H9 (cell line): ENCODE results near the gene HRNR. TPM values are rescaled to one million over a fixed set of nuclear protein-coding genes. Genes with fewer than 3 reads are reported as not detected.

Experiments
- DNase-seq: peaks from one replicate; pipeline ENCODE4 v3.0.0-alpha.2; 2017
- H2AFZ ChIP-seq: one replicate; pipeline ENCODE4 v1.6.1; 2013; ENCODE audit warnings: mild to moderate bottlenecking, low read length, control low read depth, moderate library complexity
- H2AK5ac ChIP-seq: 2 replicates; pipeline ENCODE4 v1.6.1; 2013; ENCODE audit warnings: low read length, control low read depth, mixed read lengths; ENCODE audit not compliant: insufficient read length
- H2BK120ac ChIP-seq: one replicate; pipeline ENCODE4 v1.6.1; 2013; ENCODE audit warnings: low read depth, mild to moderate bottlenecking, low read length, control low read depth, inconsistent platforms; ENCODE audit not compliant: poor library complexity, severe bottlenecking
- H2BK12ac ChIP-seq: 2 replicates; pipeline ENCODE4 v1.6.1; 2013; ENCODE audit warnings: low read length, control low read depth, mixed read lengths, low read depth; ENCODE audit not compliant: insufficient read length
- H2BK15ac ChIP-seq: 2 replicates; pipeline ENCODE4 v1.6.1; 2013; ENCODE audit warnings: low read depth, low read length, control low read depth
- H2BK20ac ChIP-seq: one replicate; pipeline ENCODE4 v1.6.1; 2013; ENCODE audit warnings: low read depth, mild to moderate bottlenecking, low read length, control low read depth, inconsistent platforms; ENCODE audit not compliant: poor library complexity, severe bottlenecking
- H2BK5ac ChIP-seq: 2 replicates; pipeline ENCODE4 v1.6.1; 2013; ENCODE audit warnings: low read length, control low read depth, mixed read lengths; ENCODE audit not compliant: insufficient read length
- H3K14ac ChIP-seq: 2 replicates; pipeline ENCODE4 v1.6.1; 2013; ENCODE audit warnings: low read length, control low read depth; ENCODE audit not compliant: insufficient read depth
- H3K18ac ChIP-seq: 2 replicates; pipeline ENCODE4 v1.6.1; 2013; ENCODE audit warnings: low read depth, mild to moderate bottlenecking, mixed read lengths, low read length, control low read depth; ENCODE audit not compliant: insufficient read length
- H3K23ac ChIP-seq: 2 replicates; pipeline ENCODE4 v1.6.1; 2013; ENCODE audit warnings: low read length, control low read depth, mixed read lengths, low read depth; ENCODE audit not compliant: insufficient read length
- H3K23me2 ChIP-seq: 2 replicates; pipeline ENCODE4 v1.6.1; 2013; ENCODE audit warnings: low read depth, mild to moderate bottlenecking, mixed read lengths, low read length, control low read depth; ENCODE audit not compliant: insufficient read length, poor library complexity, severe bottlenecking
- H3K27ac ChIP-seq: 2 replicates; pipeline ENCODE4 v1.5.1; 2013; ENCODE audit warnings: low read length, control low read depth, mixed read lengths, low read depth; ENCODE audit not compliant: insufficient read length
- H3K27me3 ChIP-seq: 2 replicates; pipeline ENCODE4 v1.6.1; 2013; ENCODE audit warnings: low read length, control low read depth, inconsistent platforms; ENCODE audit not compliant: insufficient read depth
- H3K4ac ChIP-seq: 2 replicates; pipeline ENCODE4 v1.6.1; 2013; ENCODE audit warnings: low read depth, mild to moderate bottlenecking, control low read depth, inconsistent platforms, low read length, moderate library complexity
- H3K4me1 ChIP-seq: 2 replicates; pipeline ENCODE4 v1.6.1; 2013; ENCODE audit warnings: low read length, control low read depth, inconsistent platforms; ENCODE audit not compliant: insufficient read depth
- H3K4me2 ChIP-seq: 2 replicates; pipeline ENCODE4 v1.6.1; 2013; ENCODE audit warnings: low read length, control low read depth, mixed read lengths; ENCODE audit not compliant: insufficient read length, insufficient read depth
- H3K56ac ChIP-seq: 2 replicates; pipeline ENCODE4 v1.6.1; 2013; ENCODE audit warnings: low read depth, mild to moderate bottlenecking, mixed read lengths, low read length, control low read depth; ENCODE audit not compliant: insufficient read length
- H3K79me1 ChIP-seq: 2 replicates; pipeline ENCODE4 v1.6.1; 2013; ENCODE audit warnings: low read depth, mild to moderate bottlenecking, moderate library complexity, low read length, control low read depth, inconsistent platforms; ENCODE audit not compliant: insufficient read depth, poor library complexity, severe bottlenecking
- H3K79me2 ChIP-seq: 2 replicates; pipeline ENCODE4 v1.6.1; 2013; ENCODE audit warnings: low read length, control low read depth, inconsistent platforms; ENCODE audit not compliant: insufficient read depth
- H3K9ac ChIP-seq: 2 replicates; pipeline ENCODE4 v1.6.1; 2013; ENCODE audit warnings: low read length, control low read depth, mixed read lengths; ENCODE audit not compliant: insufficient read length; ENCODE audit errors: extremely low read depth
- H3K9me3 ChIP-seq: one replicate; pipeline ENCODE4 v1.6.1; 2013; ENCODE audit warnings: low read depth, low read length, inconsistent platforms; ENCODE audit not compliant: control insufficient read depth
- H3T11ph ChIP-seq: one replicate; pipeline ENCODE4 v1.6.1; 2013; ENCODE audit warnings: mild to moderate bottlenecking, low read length, control low read depth, inconsistent platforms
- H4K20me1 ChIP-seq: one replicate; pipeline ENCODE4 v1.6.1; 2013; ENCODE audit not compliant: control insufficient read depth, insufficient read length, insufficient read depth
- H4K5ac ChIP-seq: 2 replicates; pipeline ENCODE4 v1.6.1; 2013; ENCODE audit warnings: low read depth, mild to moderate bottlenecking, mixed read lengths, low read length, control low read depth; ENCODE audit not compliant: insufficient read length
- H4K8ac ChIP-seq: replicated peaks from 2 replicates; pipeline ENCODE4 v1.6.1; 2013; ENCODE audit warnings: low read length, control low read depth, mixed read lengths, low read depth; ENCODE audit not compliant: insufficient read length
- H4K91ac ChIP-seq: 2 replicates; pipeline ENCODE4 v1.6.1; 2013; ENCODE audit warnings: low read depth, mild to moderate bottlenecking, moderate library complexity, mixed read lengths, low read length, control low read depth; ENCODE audit not compliant: insufficient read length
- H3K27ac Mint-ChIP-seq, 3 experiments: 2 replicates in 2 of 3; 3 replicates in 1 of 3; pipeline ENCODE4 v1.8.0; 2020 to 2021; ENCODE audit warnings: mixed read lengths in 3 of 3, mild to moderate bottlenecking in 1 of 3, moderate library complexity in 1 of 3
- H3K27me3 Mint-ChIP-seq: 2 replicates; pipeline ENCODE4 v1.8.0; 2021; ENCODE audit warnings: low read depth, mild to moderate bottlenecking, moderate library complexity, mixed read lengths
- H3K36me3 Mint-ChIP-seq, 3 experiments: 2 replicates in 2 of 3; 3 replicates in 1 of 3; pipeline ENCODE4 v1.8.0; 2020 to 2021; ENCODE audit warnings: low read depth in 3 of 3, mixed read lengths in 3 of 3; ENCODE audit not compliant: insufficient read depth in 1 of 3
- H3K4me1 Mint-ChIP-seq, 2 experiments: 2 replicates each; pipeline ENCODE4 v1.8.0; 2020; ENCODE audit warnings: mixed read lengths in 2 of 2
- H3K4me3 Mint-ChIP-seq, 2 experiments: 2 replicates in 1 of 2; 3 replicates in 1 of 2; pipeline ENCODE4 v1.8.0; 2020 to 2021; ENCODE audit warnings: mild to moderate bottlenecking in 2 of 2, mixed read lengths in 2 of 2, moderate library complexity in 1 of 2
- H3K9me3 Mint-ChIP-seq, 2 experiments: 2 replicates in 1 of 2; 3 replicates in 1 of 2; pipeline ENCODE4 v1.8.0; 2020; ENCODE audit warnings: mild to moderate bottlenecking in 2 of 2, mixed read lengths in 2 of 2, moderate library complexity in 1 of 2
- CTCF ChIP-seq: fragments of 200-600 bp; sonication (generic); conservative IDR thresholded peaks from 3 replicates; pipeline ENCODE4 v1.8.0; 2021; ENCODE audit warnings: antibody characterized with exemption, mild to moderate bottlenecking
- WGBS: extraction: QIAGEN DNeasy Blood & Tissue Kit; methylation state at CpG from one replicate; pipeline ENCODE4 v1.1.7; 2013; ENCODE audit warnings: missing lambda C conversion rate, low lambda C conversion rate, mixed read lengths; ENCODE audit not compliant: insufficient read length; ENCODE audit errors: extremely low coverage; 5-methylcytosine and 5-hydroxymethylcytosine counted together
- total RNA-seq: library from RNA; stranded (reverse); gene quantifications from 2 replicates; pipeline ENCODE4 v1.2.1, GENCODE V29; 2021

HRNR gene
- total RNA-seq, 1 experiment from 2014 or later: not detected

GRCh38 chr1:152190589-152190988, 33.4 kb downstream of the HRNR start:
- no peak overlapping the region for H2BK12ac ChIP-seq
- H3K9me3 Mint-ChIP-seq: peaks cover 70 to 87% of the 10 kb centered on the region in 2 experiments

More at GRCh38 chr1:152190589-152190988, 33.4 kb downstream of the HRNR start:
- no peak overlapping the region for H3K18ac ChIP-seq
- no peak overlapping the region for H2AFZ ChIP-seq
- WGBS: no CpG with 5 or more reads among the region's 2 CpGs
- no peak overlapping the region for H2BK120ac ChIP-seq
- no peaks in the 10 kb centered on the region for H4K20me1 ChIP-seq
- no peaks in the 10 kb centered on the region for H3K27me3 ChIP-seq
- Mint-ChIP-seq H3K4me3 (no peak overlapping the region), H3K27ac (no peak overlapping the region), H3K27me3 (no peaks in the 10 kb centered on the region), H3K4me1 (no peaks in the 10 kb centered on the region), H3K36me3 (peaks cover 0 to 6% (median under 1%) of the 10 kb centered on the region in 3 experiments; a peak in 5 of 7 replicates)
- H2AK5ac ChIP-seq: no peak overlapping the region
- H3K56ac ChIP-seq: no peak overlapping the region
- no peak overlapping the region for H3K4me2 ChIP-seq
- H4K5ac ChIP-seq: no peak overlapping the region
- no peak overlapping the region for H3K9ac ChIP-seq
- no peak overlapping the region for H3T11ph ChIP-seq
- no peak overlapping the region for H4K8ac ChIP-seq
- H3K79me2 ChIP-seq: no peaks in the 10 kb centered on the region
- H2BK15ac ChIP-seq: no peak overlapping the region
- H3K27ac ChIP-seq: no peak overlapping the region
- no peak overlapping the region for H2BK20ac ChIP-seq
- H2BK5ac ChIP-seq: no peak overlapping the region
- no peaks in the 10 kb centered on the region for H3K79me1 ChIP-seq
- no peak for DNase-seq
- H3K14ac ChIP-seq: no peak overlapping the region
- H3K4me1 ChIP-seq: no peaks in the 10 kb centered on the region
- TF ChIP-seq CTCF: no peak
- H3K9me3 ChIP-seq: peaks cover 39% of the 10 kb centered on the region
- no peak overlapping the region for H4K91ac ChIP-seq
- H3K4ac ChIP-seq: no peak overlapping the region
- no peaks in the 10 kb centered on the region for H3K23me2 ChIP-seq
- H3K23ac ChIP-seq: no peak overlapping the region
